Endothelial cell of umbilical vein (primary cell): Measurements from ENCODE around the gene KLHL26. TPM values are rescaled to one million over a fixed set of nuclear protein-coding genes. Genes with fewer than 3 reads are reported as not detected.

Source experiments
- Bru-seq: library from RNA; stranded (reverse); fragments of 400-500 nt; gene quantifications from one replicate; lab custom pipeline; 2021; lab: Mats Ljungman, UMichigan
- BruChase-seq, 2 experiments: library from RNA; stranded (reverse); fragments of 400-500 nt; gene quantifications; one replicate each; lab custom pipeline; 2021; lab: Mats Ljungman, UMichigan
- BruUV-seq: library from RNA; stranded (reverse); fragments of 400-500 nt; replicated peaks from 2 replicates; lab custom pipeline; 2021; lab: Mats Ljungman, UMichigan
- CTCF ChIA-PET: fragments of 300-600, 350-600 bp; sonication (Branson Sonifier 250); formaldehyde crosslinking; loops from one replicate; lab custom pipeline; 2021; ENCODE audit warnings: antibody characterized with exemption, inconsistent platforms; lab: Charles Lee
- POLR2A ChIA-PET: fragments of 300-600, 350-600 bp; sonication (Branson Sonifier 250); formaldehyde crosslinking; loops from one replicate; lab custom pipeline; 2021; ENCODE audit warnings: antibody characterized with exemption, inconsistent platforms; lab: Charles Lee
- DNase-seq: peaks from one replicate; pipeline ENCODE4 v3.0.0-alpha.2; 2011; ENCODE audit warnings: low read depth, low spot score
- FAIRE-seq: peaks from 2 replicates; lab custom pipeline; 2011; peaks lifted over from hg19 to GRCh38; lab: Jason Lieb, UNC
- H2AFZ ChIP-seq: 2 replicates; pipeline ENCODE4 v1.6.0; 2012; ENCODE audit warnings: low read depth, low read length, control low read depth, inconsistent platforms
- H3K27ac ChIP-seq: 2 replicates; pipeline ENCODE4 v1.5.1; 2011; ENCODE audit warnings: low read depth, mild to moderate bottlenecking, control low read depth, low read length, moderate library complexity; ENCODE audit not compliant: insufficient read depth
- H3K27me3 ChIP-seq, 2 experiments: 2 replicates each; pipeline versions ENCODE4 v1.6.0 to v1.6.1; 2011; ENCODE audit warnings: low read length in 2 of 2, mixed read lengths in 1 of 2; ENCODE audit not compliant: control insufficient read depth in 2 of 2, insufficient read depth in 2 of 2
- H3K36me3 ChIP-seq, 2 experiments: 2 replicates in 1 of 2; 3 replicates in 1 of 2; pipeline ENCODE4 v1.5.1; 2011; ENCODE audit warnings: low read length in 2 of 2, mild to moderate bottlenecking in 1 of 2, moderate library complexity in 1 of 2; ENCODE audit not compliant: control insufficient read depth in 2 of 2, insufficient read depth in 2 of 2; ENCODE audit errors: extremely low read depth in 1 of 2
- H3K4me1 ChIP-seq: 3 replicates; pipeline ENCODE4 v1.5.1; 2011; ENCODE audit warnings: mild to moderate bottlenecking, low read length; ENCODE audit not compliant: control insufficient read depth, insufficient read depth; ENCODE audit errors: extremely low read depth
- H3K4me2 ChIP-seq: 2 replicates; pipeline ENCODE4 v1.6.1; 2011; ENCODE audit warnings: low read length, control low read depth, mixed read lengths; ENCODE audit not compliant: insufficient read depth
- H3K4me3 ChIP-seq, 3 experiments: fragments of 200-600 bp in 1 of 3; sonication (generic), shearing (Covaris generic) in 1 of 3; replicated peaks in 1 of 3; 2 replicates each; pipeline ENCODE4 v1.5.1; 2011 to 2016; ENCODE audit warnings: control low read depth in 3 of 3, low read length in 3 of 3, mild to moderate bottlenecking in 2 of 3, inconsistent platforms in 1 of 3, low read depth in 1 of 3, moderate library complexity in 1 of 3; ENCODE audit not compliant: insufficient read depth in 1 of 3
- H3K79me2 ChIP-seq: 2 replicates; pipeline ENCODE4 v1.6.0; 2012; ENCODE audit warnings: low read length, inconsistent platforms; ENCODE audit not compliant: control insufficient read depth, insufficient read depth
- H3K9ac ChIP-seq: replicated peaks from 2 replicates; pipeline ENCODE3; 2011; ENCODE audit warnings: low read length, control low read depth; ENCODE audit not compliant: insufficient read depth; ENCODE audit errors: extremely low read depth
- H3K9me1 ChIP-seq: replicated peaks from 3 replicates; pipeline ENCODE4 v1.6.0; 2011; ENCODE audit warnings: mild to moderate bottlenecking, low read length; ENCODE audit not compliant: control insufficient read depth, insufficient read depth; ENCODE audit errors: extremely low read depth
- H3K9me3 ChIP-seq: replicated peaks from 2 replicates; pipeline ENCODE4 v1.5.1; 2012; ENCODE audit warnings: low read length, inconsistent platforms; ENCODE audit not compliant: control insufficient read depth, insufficient read depth
- H4K20me1 ChIP-seq: replicated peaks from 2 replicates; pipeline ENCODE3; 2011; ENCODE audit warnings: mild to moderate bottlenecking, low read length; ENCODE audit not compliant: control insufficient read depth, insufficient read depth; ENCODE audit errors: extremely low read depth
- JUN ChIP-seq: IDR thresholded peaks from 2 replicates; pipeline ENCODE4 v1.6.1; 2011; ENCODE audit warnings: borderline replicate concordance, low read depth; ENCODE audit not compliant: insufficient read length, insufficient read depth
- MYC ChIP-seq: IDR thresholded peaks from one replicate; pipeline ENCODE4 v1.6.1; 2011; ENCODE audit warnings: mild to moderate bottlenecking, low read depth, low read length
- dilution Hi-C: fragments of 300-500 bp; cut with MboI; formaldehyde crosslinking; loops from one replicate; pipeline ENCODE4 v1.15.0; 2019; ENCODE audit warnings: low sequenced_read_pairs; ENCODE audit not compliant: extremely low pct_ligation_motif_present
- intact Hi-C: fragments of 100-400 bp; cut with micrococcal nuclease; formaldehyde crosslinking; loops from one replicate; pipeline ENCODE4 v1.10.0; 2022
- long read RNA-seq: library from polyadenylated mRNA; stranded (forward); transcript quantifications from one replicate; pipeline ENCODE4 v2.0.0, GENCODE V29; 2021
- polyA minus RNA-seq, 3 experiments: library from RNA; depleted of rRNA, polyadenylated mRNA; stranded (reverse); fragments of >200 nt; gene quantifications; 1 replicate in 1 of 3; 2 replicates in 2 of 3; pipeline ENCODE4 v1.2.3, GENCODE V29; 2011
- polyA plus RNA-seq, 4 experiments: library from polyadenylated mRNA; depleted of rRNA in 3 of 4; stranded (reverse) in 3 of 4; unstranded in 1 of 4; fragments of >200 nt; gene quantifications; 2 replicates each; pipeline versions ENCODE4 v1.2.1 to v1.2.3, GENCODE V29; 2011 to 2012; ENCODE audit warnings: missing spikeins in 1 of 4
- total RNA-seq: library from RNA; stranded (reverse); gene quantifications from 2 replicates; pipeline ENCODE4 v1.2.3, GENCODE V29; 2021
- TF ChIP-seq, protein P1 (sequence below), 2 donors: IDR thresholded peaks; 1 replicate in 1 of 2; 2 replicates in 1 of 2; pipeline ENCODE4 v1.5.1; 2011; ENCODE audit warnings: low read length in 2 of 2, mild to moderate bottlenecking in 2 of 2, moderate library complexity in 2 of 2, control low read depth in 1 of 2, inconsistent platforms in 1 of 2, low read depth in 1 of 2; ENCODE audit not compliant: insufficient read depth in 1 of 2; ENCODE audit errors: extremely low read depth in 1 of 2
- TF ChIP-seq, protein P2 (sequence below): IDR thresholded peaks from 2 replicates; pipeline ENCODE4 v1.6.1; 2011; ENCODE audit not compliant: insufficient read depth, insufficient read length

Gene KLHL26, protein sequence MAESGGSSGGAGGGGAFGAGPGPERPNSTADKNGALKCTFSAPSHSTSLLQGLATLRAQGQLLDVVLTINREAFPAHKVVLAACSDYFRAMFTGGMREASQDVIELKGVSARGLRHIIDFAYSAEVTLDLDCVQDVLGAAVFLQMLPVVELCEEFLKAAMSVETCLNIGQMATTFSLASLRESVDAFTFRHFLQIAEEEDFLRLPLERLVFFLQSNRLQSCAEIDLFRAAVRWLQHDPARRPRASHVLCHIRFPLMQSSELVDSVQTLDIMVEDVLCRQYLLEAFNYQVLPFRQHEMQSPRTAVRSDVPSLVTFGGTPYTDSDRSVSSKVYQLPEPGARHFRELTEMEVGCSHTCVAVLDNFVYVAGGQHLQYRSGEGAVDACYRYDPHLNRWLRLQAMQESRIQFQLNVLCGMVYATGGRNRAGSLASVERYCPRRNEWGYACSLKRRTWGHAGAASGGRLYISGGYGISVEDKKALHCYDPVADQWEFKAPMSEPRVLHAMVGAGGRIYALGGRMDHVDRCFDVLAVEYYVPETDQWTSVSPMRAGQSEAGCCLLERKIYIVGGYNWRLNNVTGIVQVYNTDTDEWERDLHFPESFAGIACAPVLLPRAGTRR
- 6.2 and 6.7 TPM in 2 replicates for total RNA-seq
- 2.4 and 2.8 TPM in 2 replicates for polyA plus RNA-seq
- 2.5 and 2.6 TPM in 2 replicates for polyA plus RNA-seq (2011; cell fraction: cytosol; rRNA removed)
- polyA plus RNA-seq (2011; cell fraction: nucleus; rRNA removed), result 3.8 and 4.1 TPM in 2 replicates
- 2.2 and 3.2 TPM in 2 replicates for polyA plus RNA-seq (2012)
- polyA minus RNA-seq, result 6.3 and 11.0 TPM in 2 replicates
- polyA minus RNA-seq (2011; cell fraction: cytosol; rRNA and poly(A)+ RNA removed), result 3.1 TPM
- polyA minus RNA-seq (2011; cell fraction: nucleus; rRNA and poly(A)+ RNA removed), result 4.0 and 6.0 TPM in 2 replicates
- Bru-seq, nascent RNA, result percentile 45 among the genes with signal in this experiment
- BruChase-seq, experiment 1, labeled RNA remaining after a 6-hour chase, result percentile 46 among the genes with signal in this experiment
- BruChase-seq, experiment 2, labeled RNA remaining after a 2-hour chase, result percentile 44 among the genes with signal in this experiment
- long read RNA-seq, full-length matches to known transcripts, result 12 of 17 reads
- long read RNA-seq, partial matches to known transcripts, result 0 of 17 reads
- long read RNA-seq, other reads (novel, unspliced or antisense), result 5 of 17 reads

DNA sequence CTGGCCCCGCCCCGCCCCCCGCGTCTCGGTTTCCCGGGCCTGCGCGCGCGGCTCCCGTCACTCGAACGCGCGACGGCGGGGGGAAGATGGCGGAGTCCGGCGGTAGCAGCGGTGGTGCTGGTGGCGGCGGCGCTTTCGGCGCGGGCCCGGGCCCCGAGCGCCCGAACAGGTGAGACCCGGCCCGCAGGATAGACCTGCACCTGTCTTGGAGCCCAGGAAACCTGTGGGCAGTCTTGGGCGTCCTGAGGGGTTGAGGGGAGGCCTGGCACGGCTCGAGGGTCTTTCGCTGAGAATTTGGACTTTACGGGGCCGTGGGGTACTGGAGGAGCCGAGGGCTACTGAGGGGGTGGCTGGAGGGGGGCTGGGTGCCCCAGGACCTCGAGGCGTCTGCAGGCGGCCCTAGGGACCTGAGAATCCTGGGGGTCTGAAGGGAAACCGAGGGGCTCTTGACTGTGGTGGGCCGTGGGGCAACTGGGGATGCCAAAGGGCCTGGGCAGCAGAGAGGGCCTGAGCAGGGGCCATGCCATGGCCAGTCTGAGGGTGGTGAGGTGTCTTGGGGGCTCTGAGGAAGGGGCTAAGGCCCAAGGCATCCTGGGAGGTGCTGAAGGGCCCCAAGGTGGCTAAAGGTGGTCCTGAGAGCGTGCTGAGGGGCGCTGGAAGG is at the start of gene KLHL26:
TSS of gene KLHL26 (plus strand) at position 60 of the 661 bp plus-strand sequence. CDS start at position 87, 27 bp downstream.
- H2AFZ ChIP-seq, result peak within 1 kb of the TSS; percentile 89
- FAIRE-seq, result peak; percentile 18
- intact Hi-C loops, result loop anchor here (1.0 to 2.0 kb wide), 2 partner anchors 14 to 27 kb away; no protein-coding TSS in a partner anchor

More for the DNA sequence above, at the start of gene KLHL26:
- Histone ChIP-seq H3K79me2 (no peaks in the 10 kb centered on the region), H3K9ac (peak within 1 kb of the TSS; percentile 88), H3K27me3 (no peaks in the 10 kb centered on the region), H3K36me3 (no peaks in the 10 kb centered on the region), H3K27ac (no peak within 1 kb of the TSS), H3K9me1 (no peaks in the 10 kb centered on the region), H3K4me3 (peak within 1 kb of the TSS; percentile 60 to 87 (median 67)), H4K20me1 (no peaks in the 10 kb centered on the region), H3K4me1 (peaks cover 4% of the 10 kb centered on the region), H3K4me2 (peak within 1 kb of the TSS; percentile 80), H3K9me3 (no peaks in the 10 kb centered on the region)
- no peak for DNase-seq
- TF ChIP-seq, protein P1, sequence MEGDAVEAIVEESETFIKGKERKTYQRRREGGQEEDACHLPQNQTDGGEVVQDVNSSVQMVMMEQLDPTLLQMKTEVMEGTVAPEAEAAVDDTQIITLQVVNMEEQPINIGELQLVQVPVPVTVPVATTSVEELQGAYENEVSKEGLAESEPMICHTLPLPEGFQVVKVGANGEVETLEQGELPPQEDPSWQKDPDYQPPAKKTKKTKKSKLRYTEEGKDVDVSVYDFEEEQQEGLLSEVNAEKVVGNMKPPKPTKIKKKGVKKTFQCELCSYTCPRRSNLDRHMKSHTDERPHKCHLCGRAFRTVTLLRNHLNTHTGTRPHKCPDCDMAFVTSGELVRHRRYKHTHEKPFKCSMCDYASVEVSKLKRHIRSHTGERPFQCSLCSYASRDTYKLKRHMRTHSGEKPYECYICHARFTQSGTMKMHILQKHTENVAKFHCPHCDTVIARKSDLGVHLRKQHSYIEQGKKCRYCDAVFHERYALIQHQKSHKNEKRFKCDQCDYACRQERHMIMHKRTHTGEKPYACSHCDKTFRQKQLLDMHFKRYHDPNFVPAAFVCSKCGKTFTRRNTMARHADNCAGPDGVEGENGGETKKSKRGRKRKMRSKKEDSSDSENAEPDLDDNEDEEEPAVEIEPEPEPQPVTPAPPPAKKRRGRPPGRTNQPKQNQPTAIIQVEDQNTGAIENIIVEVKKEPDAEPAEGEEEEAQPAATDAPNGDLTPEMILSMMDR (IDR thresholded peaks at IDR 0.05; ENCODE audit: extremely low read depth in 1 of 2, insufficient read depth in 1 of 2, low read depth in 1 of 2, low read length in 2 of 2), result no peak
- TF ChIP-seq MYC (no peak), JUN (no peak)
- TF ChIP-seq, protein P2, sequence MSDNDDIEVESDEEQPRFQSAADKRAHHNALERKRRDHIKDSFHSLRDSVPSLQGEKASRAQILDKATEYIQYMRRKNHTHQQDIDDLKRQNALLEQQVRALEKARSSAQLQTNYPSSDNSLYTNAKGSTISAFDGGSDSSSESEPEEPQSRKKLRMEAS, result no peak
- BruUV-seq, result no TSS peak
- dilution Hi-C loops, result no loop called here
- ChIA-PET POLR2A (no interaction called here), CTCF (no interaction called here)
